A549 (cell line): ENCODE results near the gene CIRBP.

Experiments used
- BCL3 ChIP-seq: fragments of >200 bp; sonication (Bioruptor Twin); formaldehyde crosslinking; IDR thresholded peaks from 3 replicates; pipeline ENCODE4 v1.6.1; 2016
- CTCF ChIP-seq: fragments of >200 bp; sonication (Bioruptor Twin); formaldehyde crosslinking; IDR thresholded peaks from 3 replicates; pipeline ENCODE4 v1.5.1; 2016
- EP300 ChIP-seq, 2 experiments: fragments of >200 bp; sonication (Bioruptor Twin); formaldehyde crosslinking; IDR thresholded peaks; 2 replicates in 1 of 2; 3 replicates in 1 of 2; pipeline ENCODE4 v1.6.1; 2016 to 2017
- KDM1A ChIP-seq: fragments of 200-600 bp; sonication (generic); IDR thresholded peaks from 2 replicates; pipeline ENCODE4 v1.6.1; 2016; ENCODE audit warnings: low read depth, mild to moderate bottlenecking
- MYC ChIP-seq: IDR thresholded peaks from 2 replicates; pipeline ENCODE4 v1.6.1; 2012; ENCODE audit warnings: mild to moderate bottlenecking, inconsistent platforms, low read length, improper control_type of control experiment, borderline replicate concordance
- RAD21 ChIP-seq, 2 experiments: fragments of >200 bp in 1 of 2; sonication (Bioruptor Twin) in 1 of 2; formaldehyde crosslinking in 1 of 2; IDR thresholded peaks in 1 of 2; conservative IDR thresholded peaks in 1 of 2; 2 replicates in 1 of 2; 3 replicates in 1 of 2; pipeline ENCODE4 v1.6.1; 2012 to 2018; ENCODE audit warnings: inconsistent platforms in 1 of 2
- RFX5 ChIP-seq: fragments of 450-650 bp; IDR thresholded peaks from 2 replicates; pipeline ENCODE4 v1.7.1; 2014; ENCODE audit warnings: antibody characterized with exemption, mild to moderate bottlenecking, moderate library complexity

- TF ChIP-seq KDM1A (no peak), RAD21 (conservative IDR thresholded peaks at IDR 0.05 in 1 of 2, IDR thresholded peaks at IDR 0.05 in 1 of 2) (no peak), MYC (no peak), CTCF (no peak), EP300 (IDR thresholded peaks at IDR 0.05) (no peak), RFX5 (no peak), BCL3 (no peak)
Measured at GRCh38 chr19:1298235-1298634, 29.1 kb downstream of the CIRBP start.
